MM.1S (cell line): Measurements from ENCODE around the gene ATP11B.

Source experiments
- DNase-seq: peaks from one replicate; pipeline ENCODE4 v3.0.0-alpha.2; 2015
- H2AFZ ChIP-seq: fragments of 300-600 bp; sonication (generic); 2 replicates; pipeline ENCODE4 v1.6.0; 2016; ENCODE audit warnings: antibody characterized with exemption, low read length
- H3F3A ChIP-seq: fragments of 300-600 bp; sonication (generic); 2 replicates; pipeline ENCODE4 v1.6.1; 2016; ENCODE audit warnings: mild to moderate bottlenecking, antibody characterized with exemption, low read length, moderate library complexity, mixed read lengths; ENCODE audit not compliant: insufficient read depth
- H3K27ac ChIP-seq: fragments of 300-600 bp; sonication (generic); 2 replicates; pipeline ENCODE4 v1.5.1; 2016; ENCODE audit warnings: mild to moderate bottlenecking, low read length
- H3K27me3 ChIP-seq: fragments of 300-600 bp; sonication (generic); replicated peaks from 2 replicates; pipeline ENCODE4 v1.6.0; 2016; ENCODE audit warnings: low read length; ENCODE audit not compliant: insufficient read depth
- H3K36me3 ChIP-seq: fragments of 300-600 bp; sonication (generic); replicated peaks from 2 replicates; pipeline ENCODE4 v1.6.1; 2016; ENCODE audit warnings: mild to moderate bottlenecking, low read length, mixed read lengths; ENCODE audit not compliant: insufficient read depth
- H3K4me1 ChIP-seq: fragments of 300-600 bp; sonication (generic); 2 replicates; pipeline ENCODE4 v1.6.1; 2016; ENCODE audit warnings: low read length, mixed read lengths
- H3K4me2 ChIP-seq: fragments of 300-600 bp; sonication (generic); 2 replicates; pipeline ENCODE4 v1.6.0; 2016; ENCODE audit warnings: low read depth, low read length
- H3K4me3 ChIP-seq: fragments of 300-600 bp; sonication (generic); 2 replicates; pipeline ENCODE4 v1.5.1; 2016; ENCODE audit warnings: low read length, mixed read lengths
- H3K79me2 ChIP-seq: fragments of 300-600 bp; sonication (generic); 2 replicates; pipeline ENCODE4 v1.6.1; 2016; ENCODE audit warnings: mixed run types, low read length, mixed read lengths
- H3K9ac ChIP-seq: fragments of 300-600 bp; sonication (generic); 2 replicates; pipeline ENCODE4 v1.6.1; 2016; ENCODE audit warnings: low read length, mixed read lengths
- H3K9me2 ChIP-seq: fragments of 300-600 bp; sonication (generic); replicated peaks from 2 replicates; pipeline ENCODE4 v1.6.1; 2016; ENCODE audit warnings: mild to moderate bottlenecking, low read length, mixed read lengths; ENCODE audit not compliant: insufficient read depth
- H3K9me3 ChIP-seq: fragments of 300-600 bp; sonication (generic); replicated peaks from 2 replicates; pipeline ENCODE4 v1.6.1; 2016; ENCODE audit warnings: mild to moderate bottlenecking, low read length, mixed read lengths; ENCODE audit not compliant: insufficient read depth
- H4K20me1 ChIP-seq: fragments of 300-600 bp; sonication (generic); 2 replicates; pipeline ENCODE4 v1.6.1; 2016; ENCODE audit warnings: mild to moderate bottlenecking, low read length, moderate library complexity, mixed read lengths; ENCODE audit not compliant: insufficient read depth
- EZH2 ChIP-seq: fragments of 300-600 bp; sonication (generic); optimal IDR thresholded peaks from 2 replicates; pipeline ENCODE3; 2017; ENCODE audit warnings: low read depth, mild to moderate bottlenecking, antibody characterized with exemption, low read length, mixed read lengths
- EZH2phosphoT487 ChIP-seq: fragments of 300-600 bp; sonication (generic); IDR thresholded peaks from 2 replicates; pipeline ENCODE4 v1.6.1; 2018; ENCODE audit warnings: antibody characterized with exemption, low read length
- TF ChIP-seq, protein P1 (sequence below): fragments of 300-600 bp; sonication (generic); IDR thresholded peaks from 2 replicates; pipeline ENCODE4 v1.5.1; 2016; ENCODE audit warnings: antibody characterized with exemption, low read length, mixed read lengths

Gene ATP11B

DNA sequence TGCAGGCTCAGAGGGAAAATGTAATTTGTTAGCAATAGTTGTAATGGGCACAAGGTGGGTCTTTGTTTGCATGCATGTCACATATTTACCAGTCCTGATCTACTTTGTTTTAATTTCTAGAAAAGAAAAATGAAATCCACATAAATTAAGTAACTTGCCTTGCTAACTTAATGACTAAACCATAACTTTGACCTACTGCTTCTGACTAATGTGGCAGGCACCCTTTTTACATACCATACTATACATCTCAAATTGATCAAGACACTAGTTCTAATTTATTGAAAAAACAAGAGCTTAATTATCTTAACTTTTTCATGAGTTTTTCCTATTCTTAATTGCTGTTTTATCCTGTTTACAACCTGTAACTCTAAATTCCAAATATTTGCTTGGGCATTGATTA lies 93.2 kb downstream of the ATP11B start:
- no peak overlapping the region for H3K4me2 ChIP-seq
- no peak overlapping the region for H3K9ac ChIP-seq
- no peaks in the 10 kb centered on the region for H3K4me1 ChIP-seq
- TF ChIP-seq EZH2 = no peak
- TF ChIP-seq EZH2phosphoT487 = no peak
- TF ChIP-seq, protein P1, sequence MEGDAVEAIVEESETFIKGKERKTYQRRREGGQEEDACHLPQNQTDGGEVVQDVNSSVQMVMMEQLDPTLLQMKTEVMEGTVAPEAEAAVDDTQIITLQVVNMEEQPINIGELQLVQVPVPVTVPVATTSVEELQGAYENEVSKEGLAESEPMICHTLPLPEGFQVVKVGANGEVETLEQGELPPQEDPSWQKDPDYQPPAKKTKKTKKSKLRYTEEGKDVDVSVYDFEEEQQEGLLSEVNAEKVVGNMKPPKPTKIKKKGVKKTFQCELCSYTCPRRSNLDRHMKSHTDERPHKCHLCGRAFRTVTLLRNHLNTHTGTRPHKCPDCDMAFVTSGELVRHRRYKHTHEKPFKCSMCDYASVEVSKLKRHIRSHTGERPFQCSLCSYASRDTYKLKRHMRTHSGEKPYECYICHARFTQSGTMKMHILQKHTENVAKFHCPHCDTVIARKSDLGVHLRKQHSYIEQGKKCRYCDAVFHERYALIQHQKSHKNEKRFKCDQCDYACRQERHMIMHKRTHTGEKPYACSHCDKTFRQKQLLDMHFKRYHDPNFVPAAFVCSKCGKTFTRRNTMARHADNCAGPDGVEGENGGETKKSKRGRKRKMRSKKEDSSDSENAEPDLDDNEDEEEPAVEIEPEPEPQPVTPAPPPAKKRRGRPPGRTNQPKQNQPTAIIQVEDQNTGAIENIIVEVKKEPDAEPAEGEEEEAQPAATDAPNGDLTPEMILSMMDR = no peak
- H3K79me2 ChIP-seq = no peaks in the 10 kb centered on the region
- no peaks in the 10 kb centered on the region for H4K20me1 ChIP-seq
- no peaks in the 10 kb centered on the region for H3F3A ChIP-seq
- H3K27me3 ChIP-seq = no peaks in the 10 kb centered on the region
- no peaks in the 10 kb centered on the region for H3K9me2 ChIP-seq
- H3K27ac ChIP-seq = no peak overlapping the region
- no peak overlapping the region for H2AFZ ChIP-seq
- no peak overlapping the region for H3K4me3 ChIP-seq
- H3K36me3 ChIP-seq = peaks cover 12% of the 10 kb centered on the region
- no peak for DNase-seq
- no peaks in the 10 kb centered on the region for H3K9me3 ChIP-seq

GRCh38 chr3:182889948-182890629 lies 96.8 kb downstream of the ATP11B start:
- no peaks in the 10 kb centered on the region for H3K27me3 ChIP-seq
- H3K9me3 ChIP-seq = no peaks in the 10 kb centered on the region
- no peak overlapping the region for H3K4me2 ChIP-seq
- peaks cover 12% of the 10 kb centered on the region for H3K36me3 ChIP-seq
- TF ChIP-seq, protein P1 = no peak
- TF ChIP-seq EZH2phosphoT487 = no peak
- no peak for TF ChIP-seq EZH2
- DNase-seq = no peak
- H3K27ac ChIP-seq = no peak overlapping the region
- no peak overlapping the region for H2AFZ ChIP-seq
- H3K4me3 ChIP-seq = no peak overlapping the region
- H3K9me2 ChIP-seq = no peaks in the 10 kb centered on the region
- no peaks in the 10 kb centered on the region for H4K20me1 ChIP-seq
- no peaks in the 10 kb centered on the region for H3K79me2 ChIP-seq
- H3K4me1 ChIP-seq = no peaks in the 10 kb centered on the region
- H3F3A ChIP-seq = no peaks in the 10 kb centered on the region
- no peak overlapping the region for H3K9ac ChIP-seq

- H3K27me3 ChIP-seq = no peaks in the 10 kb centered on the region
- DNase-seq = no peak
- peaks cover 12% of the 10 kb centered on the region for H3K36me3 ChIP-seq
- H4K20me1 ChIP-seq = no peaks in the 10 kb centered on the region
- no peaks in the 10 kb centered on the region for H3K9me3 ChIP-seq
- no peaks in the 10 kb centered on the region for H3F3A ChIP-seq
- no peak overlapping the region for H3K4me3 ChIP-seq
- no peak overlapping the region for H3K4me2 ChIP-seq
- H3K27ac ChIP-seq = no peak overlapping the region
- H3K79me2 ChIP-seq = no peaks in the 10 kb centered on the region
- no peak overlapping the region for H3K9ac ChIP-seq
- TF ChIP-seq EZH2 = no peak
- no peak overlapping the region for H2AFZ ChIP-seq
- H3K4me1 ChIP-seq = no peaks in the 10 kb centered on the region
- no peaks in the 10 kb centered on the region for H3K9me2 ChIP-seq
These were observed 98.1 kb downstream of the ATP11B start for GRCh38 chr3:182891364-182891763.

- Histone ChIP-seq H4K20me1 (no peaks in the 10 kb centered on the region), H3K27me3 (no peaks in the 10 kb centered on the region), H3K4me3 (no peak overlapping the region), H3K4me1 (no peaks in the 10 kb centered on the region), H3K4me2 (no peak overlapping the region), H3K36me3 (peaks cover 12% of the 10 kb centered on the region), H2AFZ (no peak overlapping the region), H3F3A (no peaks in the 10 kb centered on the region), H3K9ac (no peak overlapping the region), H3K79me2 (no peaks in the 10 kb centered on the region), H3K9me3 (no peaks in the 10 kb centered on the region), H3K27ac (no peak overlapping the region), H3K9me2 (no peaks in the 10 kb centered on the region)
- TF ChIP-seq EZH2 = no peak
- no peak for TF ChIP-seq EZH2phosphoT487
- TF ChIP-seq, protein P1 = no peak
- DNase-seq = no peak
These were observed 98.9 kb downstream of the ATP11B start for GRCh38 chr3:182892226-182892625.
